ENCODE data around the gene BMPR2.

DNA sequence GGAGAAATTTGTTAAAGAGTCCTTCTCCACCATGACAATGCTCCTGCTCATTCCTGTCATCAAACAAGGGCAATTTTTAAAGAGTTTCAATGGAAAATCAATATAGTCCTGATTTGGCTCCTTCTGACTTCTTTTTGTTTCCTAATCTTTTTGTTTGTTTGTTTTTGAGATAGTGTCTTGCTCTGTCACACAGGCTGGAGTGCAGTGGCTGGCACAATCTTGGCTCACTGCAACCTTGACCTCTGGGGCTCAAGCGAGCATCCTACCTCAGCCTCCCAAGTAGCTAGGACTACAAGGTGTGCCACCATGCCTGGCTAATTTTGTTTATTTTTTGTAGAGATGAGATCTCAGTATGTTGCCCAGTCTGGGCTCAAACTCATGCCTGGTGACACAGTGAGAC lies 58.3 kb downstream of the BMPR2 start:
- TF ChIP-seq, protein P1, sequence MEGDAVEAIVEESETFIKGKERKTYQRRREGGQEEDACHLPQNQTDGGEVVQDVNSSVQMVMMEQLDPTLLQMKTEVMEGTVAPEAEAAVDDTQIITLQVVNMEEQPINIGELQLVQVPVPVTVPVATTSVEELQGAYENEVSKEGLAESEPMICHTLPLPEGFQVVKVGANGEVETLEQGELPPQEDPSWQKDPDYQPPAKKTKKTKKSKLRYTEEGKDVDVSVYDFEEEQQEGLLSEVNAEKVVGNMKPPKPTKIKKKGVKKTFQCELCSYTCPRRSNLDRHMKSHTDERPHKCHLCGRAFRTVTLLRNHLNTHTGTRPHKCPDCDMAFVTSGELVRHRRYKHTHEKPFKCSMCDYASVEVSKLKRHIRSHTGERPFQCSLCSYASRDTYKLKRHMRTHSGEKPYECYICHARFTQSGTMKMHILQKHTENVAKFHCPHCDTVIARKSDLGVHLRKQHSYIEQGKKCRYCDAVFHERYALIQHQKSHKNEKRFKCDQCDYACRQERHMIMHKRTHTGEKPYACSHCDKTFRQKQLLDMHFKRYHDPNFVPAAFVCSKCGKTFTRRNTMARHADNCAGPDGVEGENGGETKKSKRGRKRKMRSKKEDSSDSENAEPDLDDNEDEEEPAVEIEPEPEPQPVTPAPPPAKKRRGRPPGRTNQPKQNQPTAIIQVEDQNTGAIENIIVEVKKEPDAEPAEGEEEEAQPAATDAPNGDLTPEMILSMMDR (IDR thresholded peaks at IDR 0.05), result no peak
- no peak for TF ChIP-seq POLR2A (IDR thresholded peaks at IDR 0.05)
